Pancreas (tissue), 10 donors: ENCODE measurements around the gene HIPK4. TPM values are rescaled to one million over a fixed set of nuclear protein-coding genes. Genes with fewer than 3 reads are reported as not detected.
"Not testable (repeated sequence)": the region's sequence is repeated elsewhere in the genome, so short reads cannot be mapped to it uniquely, and the experiment has no call there.

Experiments used
- ATAC-seq, 4 donors: fragments of 200-7000 bp; cut with Tn5 transposase; one replicate each; pipeline versions ENCODE4 v1.8.0 to v1.9.1; 2020; ENCODE audit warnings: mild to moderate bottlenecking in 4 of 4, moderate library complexity in 4 of 4
- DNase-seq, 6 donors: peaks; one replicate each; pipeline ENCODE4 v3.0.0-alpha.2; 2020
- FAIRE-seq: peaks from 2 replicates; lab custom pipeline; 2012; peaks lifted over from hg19 to GRCh38; lab: Jason Lieb, UNC
- H3K27ac ChIP-seq, 4 donors: fragments of 200-600 bp; sonication (generic); 1 replicate in 3 of 4; 2 replicates in 1 of 4; pipeline versions ENCODE4 v1.5.0 to v1.8.0; 2020
- H3K27me3 ChIP-seq, 4 donors: fragments of 200-600 bp; one replicate each; pipeline ENCODE4 v1.8.0; 2021
- H3K36me3 ChIP-seq, 3 donors: fragments of 200-600 bp; sonication (generic) in 1 of 3; one replicate each; pipeline versions ENCODE4 v1.5.0 to v1.8.0; 2020 to 2021
- H3K4me1 ChIP-seq, 3 donors: fragments of 200-600 bp; one replicate each; pipeline ENCODE4 v1.8.0; 2021
- H3K4me3 ChIP-seq, 4 donors: fragments of 200-600 bp; sonication (generic) in 2 of 4; one replicate each; pipeline versions ENCODE4 v1.5.0 to v1.8.0; 2020 to 2021
- H3K9me3 ChIP-seq, 4 donors: fragments of 200-600 bp; one replicate each; pipeline ENCODE4 v1.8.0; 2021
- WGBS, 2 donors: extraction: QIAGEN DNeasy Blood & Tissue Kit; methylation state at CpG; one replicate each; pipeline ENCODE4 v1.1.7; 2013; 5-methylcytosine and 5-hydroxymethylcytosine counted together
- intact Hi-C, 3 donors: fragments of 100-400 bp; cut with DNase I; formaldehyde crosslinking; loops; one replicate each; pipeline versions ENCODE4 v1.11.1 to v1.14.2; 2022
- polyA plus RNA-seq, 2 donors: library from polyadenylated mRNA; stranded (reverse); fragments of 200-250 nt; gene quantifications; one replicate each; pipeline ENCODE4 v1.2.3, GENCODE V29; 2013
- total RNA-seq, 6 donors: library from RNA; stranded (reverse); fragmentation: NEBNext Ultra II Directional in 4 of 6; extraction: Animal tissue kit (Norgen Biotek cat#: 25700) in 4 of 6; gene quantifications; one replicate each; pipeline versions ENCODE4 v1.2.1 to v1.2.4, GENCODE V29; 2021 to 2023
- TF ChIP-seq, protein P1 (sequence below), 4 donors: fragments of 200-600 bp; sonication (generic) in 3 of 4; IDR thresholded peaks; one replicate each; pipeline versions ENCODE4 v1.5.0 to v1.8.0; 2021; ENCODE audit warnings: antibody characterized with exemption in 4 of 4
- donor health status: healthy with polysubstance abuse.
- donor health status: DM: no; HTN: no; CAD: no; lungs with moderate emphysema.
- donor health status: DM: no; HTN: no; CAD: no.
- donor health status: control.
- donor health status: control.
- donor health status: Bipolar disorder and iron deficiency.
- donor health status: DM: yes; HTN: yes; CAD: no.
- donor health status: DM: no; HTN: no; CAD: no.
- donor health status: DM: no; HTN: no; CAD: no.
- donor health status: DM: yes; HTN: yes; CAD: no.

The HIPK4 gene
- total and polyA plus RNA-seq, 8 donors: 0.05 to 0.14 (median 0.08) TPM; not detected in 3

DNA sequence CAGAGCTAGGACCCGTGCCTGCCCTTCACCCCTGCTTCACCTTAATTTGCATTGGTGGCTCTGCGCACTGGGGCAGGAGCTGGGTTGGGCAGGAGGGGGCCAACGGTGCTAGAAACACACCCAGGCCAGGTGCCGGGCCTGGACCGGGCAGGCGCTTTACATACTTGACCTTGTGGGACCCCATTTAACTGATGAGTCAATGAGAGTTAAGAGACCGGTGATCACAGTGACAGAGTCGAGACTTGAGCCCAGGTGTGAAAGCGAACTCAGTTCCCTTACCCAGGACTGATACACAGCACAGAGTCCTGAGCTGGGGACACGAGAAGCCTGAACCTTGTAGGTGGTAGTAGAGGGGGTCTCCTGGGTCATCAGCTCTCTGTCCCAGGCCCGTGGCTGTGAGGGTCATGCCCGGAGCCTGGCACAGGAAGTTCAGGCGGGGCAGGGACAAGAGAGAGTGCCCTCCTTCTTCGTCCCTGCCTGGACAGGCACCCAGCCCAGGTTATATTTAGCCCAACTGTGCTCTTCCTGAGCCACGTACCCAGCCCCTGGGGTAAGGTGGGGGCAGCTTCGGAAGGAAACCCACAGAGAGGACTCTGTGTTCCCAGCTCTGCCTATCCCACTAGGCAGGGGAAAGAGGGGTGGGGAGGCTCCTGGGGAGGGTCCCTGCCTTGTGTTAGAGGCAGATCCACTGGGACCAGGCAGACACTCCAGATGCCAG is 21.3 kb upstream of the HIPK4 start:
- Histone ChIP-seq H3K4me3 (no peak overlapping the region), H3K27me3 (no peaks in the 10 kb centered on the region), H3K36me3 (no peaks in the 10 kb centered on the region), H3K9me3 (no peaks in the 10 kb centered on the region), H3K4me1 (no peaks in the 10 kb centered on the region), H3K27ac (no peak overlapping the region)
- DNase-seq (no peak), FAIRE-seq (no peak), ATAC-seq (no peak)
- WGBS, 2 donors: 59% methylated on average over 16 of the region's 16 CpGs
- intact Hi-C loops: no loop called here
- TF ChIP-seq, protein P1, sequence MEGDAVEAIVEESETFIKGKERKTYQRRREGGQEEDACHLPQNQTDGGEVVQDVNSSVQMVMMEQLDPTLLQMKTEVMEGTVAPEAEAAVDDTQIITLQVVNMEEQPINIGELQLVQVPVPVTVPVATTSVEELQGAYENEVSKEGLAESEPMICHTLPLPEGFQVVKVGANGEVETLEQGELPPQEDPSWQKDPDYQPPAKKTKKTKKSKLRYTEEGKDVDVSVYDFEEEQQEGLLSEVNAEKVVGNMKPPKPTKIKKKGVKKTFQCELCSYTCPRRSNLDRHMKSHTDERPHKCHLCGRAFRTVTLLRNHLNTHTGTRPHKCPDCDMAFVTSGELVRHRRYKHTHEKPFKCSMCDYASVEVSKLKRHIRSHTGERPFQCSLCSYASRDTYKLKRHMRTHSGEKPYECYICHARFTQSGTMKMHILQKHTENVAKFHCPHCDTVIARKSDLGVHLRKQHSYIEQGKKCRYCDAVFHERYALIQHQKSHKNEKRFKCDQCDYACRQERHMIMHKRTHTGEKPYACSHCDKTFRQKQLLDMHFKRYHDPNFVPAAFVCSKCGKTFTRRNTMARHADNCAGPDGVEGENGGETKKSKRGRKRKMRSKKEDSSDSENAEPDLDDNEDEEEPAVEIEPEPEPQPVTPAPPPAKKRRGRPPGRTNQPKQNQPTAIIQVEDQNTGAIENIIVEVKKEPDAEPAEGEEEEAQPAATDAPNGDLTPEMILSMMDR (IDR thresholded peaks at IDR 0.05): no peak

DNA sequence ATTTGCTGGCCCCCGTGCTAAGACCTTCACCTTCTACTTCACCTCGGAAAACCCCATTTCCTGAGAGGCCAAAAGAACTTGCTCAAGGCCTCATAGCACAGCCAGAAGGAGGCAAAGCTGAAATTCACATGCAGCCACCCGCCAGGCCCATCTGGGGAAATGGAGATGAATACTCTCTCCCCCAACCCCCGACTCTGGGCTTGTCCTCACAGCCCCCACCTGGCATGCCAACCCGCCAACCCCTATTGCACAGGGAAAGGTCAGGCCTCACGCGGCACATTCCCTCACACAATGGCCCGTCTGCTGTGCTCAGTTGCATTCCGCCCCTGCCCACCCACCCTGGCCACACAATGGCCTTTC is 20.0 kb upstream of the HIPK4 start:
- Histone ChIP-seq H3K4me1 (no peaks in the 10 kb centered on the region), H3K9me3 (no peaks in the 10 kb centered on the region), H3K36me3 (no peaks in the 10 kb centered on the region), H3K4me3 (no peak overlapping the region), H3K27me3 (no peaks in the 10 kb centered on the region), H3K27ac (no peak overlapping the region)
- WGBS, 2 donors: 70 to 73% methylated on average over 9 of the region's 9 CpGs
- FAIRE-seq (no peak), ATAC-seq (no peak), DNase-seq (no peak)
- intact Hi-C loops: no loop called here
- TF ChIP-seq, protein P1 (IDR thresholded peaks at IDR 0.05): no peak

DNA sequence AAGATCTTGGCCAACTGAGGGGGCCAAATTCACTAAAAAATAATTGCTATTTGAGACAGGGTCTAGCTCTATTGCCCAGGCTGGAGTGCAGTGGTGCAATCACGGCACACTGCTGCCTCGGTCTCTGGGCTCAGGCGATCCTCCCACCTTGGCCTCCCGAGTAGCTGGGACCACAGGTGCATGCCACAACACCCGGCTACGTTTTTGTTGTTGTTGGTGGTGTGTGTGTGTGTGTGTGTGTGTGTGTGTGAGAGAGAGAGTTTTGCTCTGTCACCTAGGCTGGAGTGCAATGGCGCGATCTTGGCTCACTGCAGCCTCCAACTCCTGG is 18.6 kb upstream of the HIPK4 start:
- ATAC-seq, DNase-seq, H3K9me3 ChIP-seq, intact Hi-C loops, H3K27me3 ChIP-seq, H3K4me1 ChIP-seq, H3K27ac ChIP-seq, H3K36me3 ChIP-seq, FAIRE-seq, H3K4me3 ChIP-seq: not testable (repeated sequence)
- WGBS, 2 donors: 80 to 90% methylated on average over 8 of the region's 8 CpGs

DNA sequence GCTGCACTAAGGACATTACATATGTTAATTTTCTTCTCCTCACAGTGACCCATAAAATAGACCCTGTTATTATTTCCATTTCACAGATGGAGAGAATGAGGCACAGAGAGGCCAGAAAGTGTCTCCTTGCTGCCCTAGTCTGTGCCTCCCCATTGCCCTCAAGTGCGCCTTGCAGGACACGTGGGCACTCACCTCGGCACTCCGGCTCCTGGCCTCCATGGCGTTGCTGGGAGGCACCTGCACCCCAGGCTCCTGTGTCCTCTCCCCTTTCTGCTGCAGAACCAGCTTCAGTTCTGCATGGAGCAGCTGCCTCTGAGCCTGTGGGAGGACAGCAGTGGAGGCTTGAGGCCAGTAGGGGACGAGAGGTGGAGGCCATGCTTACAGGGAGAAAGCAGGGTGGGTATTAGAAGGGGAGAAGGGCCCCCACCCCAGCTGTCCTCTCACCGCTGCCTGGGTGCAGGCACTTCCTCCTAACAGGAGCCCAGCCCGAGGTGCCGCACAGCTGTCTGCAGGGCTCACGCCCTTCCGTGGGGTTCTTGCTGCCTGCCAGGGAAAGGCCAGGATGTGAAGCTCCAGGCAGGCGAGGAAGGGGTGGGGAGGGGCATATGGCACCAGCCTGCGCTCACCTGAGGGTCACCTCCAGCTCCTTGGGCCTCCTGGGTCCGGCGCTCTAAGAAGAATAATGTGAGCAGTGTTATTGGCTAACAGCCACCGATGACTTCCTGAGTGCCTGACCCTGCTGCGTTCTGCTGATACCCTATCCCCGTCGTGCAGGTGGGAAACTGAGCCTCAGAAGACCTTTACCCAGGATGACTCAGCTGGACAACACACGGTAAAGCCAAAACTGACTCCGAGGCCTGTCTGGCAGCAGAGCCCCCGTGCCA is 18.0 kb upstream of the HIPK4 start:
- Histone ChIP-seq H3K9me3 (no peaks in the 10 kb centered on the region), H3K27ac (no peak overlapping the region), H3K4me3 (no peak overlapping the region), H3K36me3 (no peaks in the 10 kb centered on the region), H3K4me1 (no peaks in the 10 kb centered on the region), H3K27me3 (no peaks in the 10 kb centered on the region)
- WGBS, 2 donors: 64 to 69% methylated on average over 22 of the region's 22 CpGs
- no peak for FAIRE-seq
- intact Hi-C loops: no loop called here
- TF ChIP-seq, protein P1 (IDR thresholded peaks at IDR 0.05): no peak
- ATAC-seq: no peak
- no peak for DNase-seq

DNA sequence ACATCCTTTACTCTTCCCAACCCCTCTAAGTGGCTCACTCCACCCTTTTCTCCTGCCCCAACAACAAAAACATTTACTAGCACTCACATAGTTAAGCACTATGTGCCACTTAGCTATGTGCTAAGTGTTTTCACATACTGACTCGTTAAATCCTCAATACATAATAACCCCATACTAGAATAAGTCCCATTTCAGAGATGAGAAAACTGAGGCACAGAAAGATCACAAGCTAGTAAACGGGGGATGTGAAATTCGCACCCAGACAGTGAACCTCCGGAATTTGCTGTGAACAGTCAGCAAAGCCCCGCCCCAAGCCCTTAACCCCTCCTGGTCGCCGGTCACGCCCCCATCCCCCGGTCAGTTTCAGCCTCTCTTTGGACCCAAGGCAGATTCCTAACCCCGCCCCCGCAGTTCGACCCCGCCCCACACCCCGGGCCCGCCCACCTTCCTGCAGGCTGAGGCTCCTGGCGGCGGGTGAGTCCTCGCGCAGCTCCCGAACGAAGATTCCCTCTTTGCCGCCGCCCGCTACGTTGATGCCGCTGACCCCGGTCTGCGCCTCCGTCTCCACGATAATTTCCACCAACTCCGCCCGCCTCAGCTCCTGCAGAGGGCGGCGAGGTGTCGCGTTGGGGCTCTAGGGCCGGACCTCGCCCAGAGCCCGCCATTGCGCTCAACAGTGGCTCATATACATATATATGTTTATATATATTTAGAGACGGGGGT is 13.4 kb upstream of the HIPK4 start:
- Histone ChIP-seq H3K9me3 (no peaks in the 10 kb centered on the region), H3K36me3 (no peaks in the 10 kb centered on the region), H3K4me1 (no peaks in the 10 kb centered on the region), H3K27me3 (no peaks in the 10 kb centered on the region), H3K4me3 (peak overlapping the region; percentile 20 to 62 (median 38)), H3K27ac (peak overlapping the region; percentile 39 to 66 (median 56))
- FAIRE-seq (no peak), DNase-seq (peak; percentile 83 to 91 (median 88)), ATAC-seq (peak; percentile 91 to 96 (median 92))
- intact Hi-C loops: no loop called here
- WGBS, 2 donors: 1% methylated on average over 39 to 41 of the region's 41 CpGs
- TF ChIP-seq, protein P1 (IDR thresholded peaks at IDR 0.05): no peak
